AG04449 (cell line): Measurements from ENCODE around the gene PPAN.

Source experiments
- CTCF ChIA-PET: fragments of 350-600 bp; formaldehyde crosslinking; extraction: SDS; loops from one replicate; lab custom pipeline; 2021; ENCODE audit warnings: antibody characterized with exemption; lab: Yijun Ruan, JAX
- POLR2A ChIA-PET: fragments of 400-600, 350-600 bp; formaldehyde crosslinking; extraction: SDS; loops from one replicate; lab custom pipeline; 2020; ENCODE audit warnings: antibody characterized with exemption, inconsistent platforms; lab: Yijun Ruan, JAX
- DNase-seq: peaks from one replicate; pipeline ENCODE4 v3.0.0-alpha.2; 2010; ENCODE audit warnings: low read depth, low spot score
- H3K4me3 ChIP-seq: 2 replicates; pipeline ENCODE4 v1.5.1; 2011; ENCODE audit warnings: low read depth, mild to moderate bottlenecking, control low read depth, low read length
- TF ChIP-seq, protein P1 (sequence below): IDR thresholded peaks from one replicate; pipeline ENCODE4 v1.5.1; 2011; ENCODE audit warnings: mild to moderate bottlenecking, moderate library complexity, low read length, control low read depth, inconsistent platforms; ENCODE audit not compliant: insufficient read depth; ENCODE audit errors: missing control alignments

The PPAN gene

DNA sequence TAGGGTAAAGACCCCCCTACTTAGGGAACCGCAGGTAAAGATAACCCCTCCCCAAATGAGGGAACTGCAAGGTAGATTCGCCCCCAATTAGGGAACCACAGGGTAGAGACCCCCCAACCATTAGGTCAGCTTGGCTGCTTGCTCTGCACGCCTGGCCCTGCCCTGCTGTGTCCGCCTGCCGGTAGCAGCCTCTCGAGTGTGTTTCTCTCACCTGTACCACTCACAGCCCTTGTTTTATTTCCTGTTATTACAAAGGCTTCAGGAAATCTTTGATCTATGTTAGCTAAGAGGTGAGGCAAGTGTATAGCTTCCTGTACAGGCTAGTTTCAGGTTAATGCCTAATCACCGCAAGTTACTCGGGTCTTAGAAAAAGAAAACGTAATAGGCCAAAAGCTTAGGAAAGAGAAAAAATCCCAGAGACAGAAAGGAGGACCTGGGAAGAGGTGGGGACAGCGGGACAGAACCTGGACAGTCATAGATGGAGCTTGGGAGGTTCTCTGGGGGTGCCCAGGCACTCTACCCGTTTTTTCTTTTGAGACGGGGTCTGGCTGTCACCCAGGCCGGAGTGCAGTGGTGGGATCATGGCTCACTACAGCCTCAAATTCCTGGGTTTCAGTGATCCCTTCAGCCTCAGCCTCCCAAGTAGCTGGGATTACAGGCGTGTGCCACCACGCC lies 36.7 kb downstream of the PPAN start:
- POLR2A ChIA-PET: no interaction called here
- H3K4me3 ChIP-seq: no peak overlapping the region
- DNase-seq: no peak
- TF ChIP-seq, protein P1, sequence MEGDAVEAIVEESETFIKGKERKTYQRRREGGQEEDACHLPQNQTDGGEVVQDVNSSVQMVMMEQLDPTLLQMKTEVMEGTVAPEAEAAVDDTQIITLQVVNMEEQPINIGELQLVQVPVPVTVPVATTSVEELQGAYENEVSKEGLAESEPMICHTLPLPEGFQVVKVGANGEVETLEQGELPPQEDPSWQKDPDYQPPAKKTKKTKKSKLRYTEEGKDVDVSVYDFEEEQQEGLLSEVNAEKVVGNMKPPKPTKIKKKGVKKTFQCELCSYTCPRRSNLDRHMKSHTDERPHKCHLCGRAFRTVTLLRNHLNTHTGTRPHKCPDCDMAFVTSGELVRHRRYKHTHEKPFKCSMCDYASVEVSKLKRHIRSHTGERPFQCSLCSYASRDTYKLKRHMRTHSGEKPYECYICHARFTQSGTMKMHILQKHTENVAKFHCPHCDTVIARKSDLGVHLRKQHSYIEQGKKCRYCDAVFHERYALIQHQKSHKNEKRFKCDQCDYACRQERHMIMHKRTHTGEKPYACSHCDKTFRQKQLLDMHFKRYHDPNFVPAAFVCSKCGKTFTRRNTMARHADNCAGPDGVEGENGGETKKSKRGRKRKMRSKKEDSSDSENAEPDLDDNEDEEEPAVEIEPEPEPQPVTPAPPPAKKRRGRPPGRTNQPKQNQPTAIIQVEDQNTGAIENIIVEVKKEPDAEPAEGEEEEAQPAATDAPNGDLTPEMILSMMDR: no peak
- CTCF ChIA-PET: interaction anchor here (0.6 to 2.3 kb wide), 6 partner anchors 8 to 107 kb away, joined by 3 to 10 read pairs (median 4); no protein-coding TSS in a partner anchor

DNA sequence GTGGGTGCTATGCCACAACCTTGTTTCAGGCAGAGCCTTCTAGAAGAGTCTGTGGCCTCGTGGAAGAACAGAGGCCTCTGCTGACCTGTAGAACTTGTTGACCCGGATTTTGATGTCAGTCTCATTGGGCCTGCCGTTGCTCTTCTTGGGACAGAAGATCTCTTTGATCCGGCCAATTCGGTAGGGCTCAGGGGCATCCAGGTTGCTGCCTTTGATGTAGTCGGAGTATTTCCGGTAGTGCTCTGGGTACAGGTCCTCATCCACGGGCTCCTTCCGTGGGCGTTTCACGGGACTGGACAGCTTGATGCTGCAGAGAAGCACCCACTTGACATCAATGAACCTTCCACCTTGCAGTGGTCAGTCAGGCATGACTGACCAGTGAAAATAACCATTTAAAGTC lies 37.5 kb downstream of the PPAN start:
- ChIA-PET CTCF (interaction anchor here (0.6 to 2.3 kb wide), 6 partner anchors 9 to 106 kb away, joined by 3 to 10 read pairs (median 4); no protein-coding TSS in a partner anchor), POLR2A (no interaction called here)
- DNase-seq: no peak
- H3K4me3 ChIP-seq: no peak overlapping the region
- TF ChIP-seq, protein P1: no peak

DNA sequence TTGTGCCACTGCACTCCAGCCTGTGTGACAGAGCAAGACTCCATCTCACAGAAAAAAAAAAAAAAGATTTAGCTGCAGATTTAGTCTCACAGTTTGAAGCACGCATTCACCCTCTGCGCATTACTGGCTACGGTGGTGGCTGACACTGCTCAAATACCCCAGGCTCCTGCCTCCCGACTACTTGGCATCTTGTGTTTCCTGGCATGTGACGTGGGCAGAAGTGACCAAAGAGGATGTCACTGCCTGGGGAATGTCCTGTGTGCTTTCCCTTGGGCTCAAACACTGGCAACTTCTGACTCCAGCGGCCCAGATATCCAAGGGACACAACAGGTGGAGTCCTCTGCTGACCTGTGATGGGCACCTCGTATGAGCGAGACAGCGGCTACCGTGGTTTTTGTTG lies 38.2 kb downstream of the PPAN start:
- DNase-seq: no peak
- no peak overlapping the region for H3K4me3 ChIP-seq
- TF ChIP-seq, protein P1: no peak
- ChIA-PET CTCF (interaction anchor here (2.3 kb wide), 1 partner anchor 106 kb away, joined by 10 read pairs; no protein-coding TSS in a partner anchor), POLR2A (no interaction called here)

DNA sequence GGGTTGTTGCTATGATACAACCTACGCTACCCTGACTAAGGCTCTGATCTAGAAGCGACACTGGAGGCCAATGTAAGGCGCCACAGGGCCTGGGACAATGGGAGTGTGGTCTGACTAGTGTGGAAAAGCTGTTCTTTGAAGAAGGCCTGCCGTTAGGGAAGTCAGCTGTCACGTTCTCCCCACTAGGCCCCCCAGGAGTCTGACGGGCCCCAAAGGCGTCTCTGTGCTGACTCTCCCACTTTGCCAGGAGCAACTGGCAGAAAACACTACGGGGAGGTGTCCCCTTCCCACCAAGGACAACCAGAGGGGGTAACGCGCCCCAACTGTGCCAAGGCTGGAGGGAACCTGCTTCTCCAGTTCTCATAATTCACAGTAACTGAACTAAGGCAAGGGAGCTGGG lies 38.9 kb downstream of the PPAN start:
- no peak overlapping the region for H3K4me3 ChIP-seq
- ChIA-PET POLR2A (no interaction called here), CTCF (interaction anchor here (0.8 to 2.3 kb wide), 2 partner anchors 85 to 105 kb away, joined by 3 to 10 read pairs; no protein-coding TSS in a partner anchor)
- TF ChIP-seq, protein P1: no peak
- DNase-seq: no peak

DNA sequence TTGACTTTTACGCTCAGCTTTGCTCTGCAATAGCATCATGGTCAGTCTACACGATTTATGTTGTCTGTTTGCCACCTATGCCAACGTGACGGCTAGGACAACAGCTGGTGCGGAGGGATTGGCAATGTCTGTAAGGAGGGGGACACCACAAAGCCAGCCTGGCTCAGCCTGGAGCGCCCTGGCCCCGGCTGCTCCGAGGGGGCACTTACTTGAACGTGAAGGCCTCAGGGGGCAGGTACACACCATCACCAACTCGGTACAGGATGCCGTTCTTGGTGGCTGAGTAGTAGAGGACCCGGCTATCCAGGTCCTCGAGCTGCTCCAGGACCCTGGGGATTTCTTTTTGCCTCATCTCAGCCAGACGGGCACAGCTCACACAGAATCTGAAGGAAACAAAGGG lies 40.0 kb downstream of the PPAN start:
- ChIA-PET CTCF (interaction anchor here (0.9 kb wide), 1 partner anchor 47 kb away, joined by 3 read pairs; no protein-coding TSS in a partner anchor), POLR2A (no interaction called here)
- TF ChIP-seq, protein P1: no peak
- no peak overlapping the region for H3K4me3 ChIP-seq
- no peak for DNase-seq

DNA sequence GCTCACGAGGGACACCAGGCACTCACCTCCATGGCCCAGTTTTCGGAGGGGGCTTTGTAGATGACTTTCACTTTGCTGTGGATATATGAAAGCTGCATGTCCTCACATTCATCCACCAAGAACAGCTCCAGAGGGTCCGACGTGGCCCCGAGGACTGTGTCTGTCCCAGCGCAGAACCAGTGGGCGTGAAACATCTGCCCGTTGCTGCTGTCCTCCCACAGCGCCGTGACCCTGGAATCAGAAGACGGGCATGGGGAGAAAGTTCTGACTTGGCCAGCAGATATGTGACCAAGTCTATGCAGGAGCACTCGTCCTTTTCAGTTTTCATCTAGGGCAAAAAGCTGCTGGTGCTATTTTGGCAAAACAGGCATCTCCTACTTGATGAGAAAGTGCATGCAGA lies 43.3 kb downstream of the PPAN start:
- no peak overlapping the region for H3K4me3 ChIP-seq
- TF ChIP-seq, protein P1: no peak
- no peak for DNase-seq
- ChIA-PET CTCF (no interaction called here), POLR2A (no interaction called here)
